K562 (cell line): ENCODE data around the gene KRTAP10-8. TPM values are rescaled to one million over a fixed set of nuclear protein-coding genes. Genes with fewer than 3 reads are reported as not detected.

ENCODE experiments used
- ATAC-seq: fragments of 200-7000 bp; cut with Tn5 transposase; 3 replicates; pipeline ENCODE4 v1.9.1; 2020; ENCODE audit warnings: moderate library complexity
- BruUV-seq: library from RNA; stranded (reverse); fragments of 400-500 nt; replicated peaks from 2 replicates; lab custom pipeline; 2021; lab: Mats Ljungman, UMichigan
- CTCF ChIA-PET: fragments of 300-600 bp; formaldehyde crosslinking; extraction: SDS; loops from one replicate; lab custom pipeline; 2021; ENCODE audit warnings: low intra/inter-chr PET ratio; lab: Yijun Ruan, JAX
- POLR2A ChIA-PET: fragments of 300-600, 350-650 bp; sonication (Branson Sonifier 250); formaldehyde crosslinking; extraction: SDS; loops from one replicate; lab custom pipeline; 2021; ENCODE audit warnings: antibody characterized with exemption, inconsistent platforms; lab: Yijun Ruan, JAX
- DNase-seq, 4 experiments: peaks; one replicate each; pipeline versions ENCODE4 v3.0.0 to v3.0.0-alpha.2; 2011 to 2018; ENCODE audit warnings: low spot score in 3 of 4, mixed read lengths in 3 of 4; ENCODE audit errors: extremely low read depth in 1 of 4
- FAIRE-seq: peaks from 2 replicates; lab custom pipeline; 2011; peaks lifted over from hg19 to GRCh38; lab: Jason Lieb, UNC
- H2AFZ ChIP-seq: 2 replicates; pipeline ENCODE4 v1.6.0; 2011; ENCODE audit warnings: low read depth, low read length, control low read depth, inconsistent platforms
- H3K27ac ChIP-seq: fragments of 200-600 bp; 3 replicates; pipeline ENCODE4 v1.8.0; 2011; ENCODE audit warnings: low read depth, mild to moderate bottlenecking, control low read depth, inconsistent platforms, low read length, moderate library complexity, mixed read lengths; ENCODE audit errors: extremely low read depth
- H3K27me3 ChIP-seq, 2 experiments: fragments of 300-600 bp in 1 of 2; 2 replicates in 1 of 2; 3 replicates in 1 of 2; pipeline versions ENCODE4 v1.6.0 to v1.8.0; 2011; ENCODE audit warnings: inconsistent platforms in 2 of 2, low read length in 2 of 2, mild to moderate bottlenecking in 1 of 2, mixed read lengths in 1 of 2, moderate library complexity in 1 of 2; ENCODE audit not compliant: control insufficient read depth in 2 of 2, insufficient read depth in 2 of 2
- H3K36me3 ChIP-seq: fragments of 300-600 bp; 3 replicates; pipeline ENCODE4 v1.8.0; 2011; ENCODE audit warnings: mild to moderate bottlenecking, low read length, inconsistent platforms; ENCODE audit not compliant: control insufficient read depth, insufficient read depth
- H3K4me1 ChIP-seq, 2 experiments: fragments of 200-600 bp in 1 of 2; replicated peaks in 1 of 2; 2 replicates in 1 of 2; 3 replicates in 1 of 2; pipeline versions ENCODE4 v1.5.1 to v1.8.0; 2011; ENCODE audit warnings: inconsistent platforms in 2 of 2, low read length in 2 of 2, mild to moderate bottlenecking in 1 of 2, mixed read lengths in 1 of 2, moderate library complexity in 1 of 2; ENCODE audit not compliant: control insufficient read depth in 2 of 2, insufficient read depth in 2 of 2
- H3K4me2 ChIP-seq: 2 replicates; pipeline ENCODE4 v1.6.1; 2011; ENCODE audit warnings: low read length, control low read depth, inconsistent platforms, mixed read lengths; ENCODE audit not compliant: insufficient read depth
- H3K4me3 ChIP-seq: fragments of 200-600 bp; sonication (generic), shearing (Covaris generic); 2 replicates; pipeline ENCODE4 v1.5.1; 2016; ENCODE audit warnings: control low read depth, inconsistent platforms
- H3K79me2 ChIP-seq: fragments of 200-600 bp; 3 replicates; pipeline ENCODE4 v1.8.0; 2011; ENCODE audit warnings: low read length, inconsistent platforms; ENCODE audit not compliant: control insufficient read depth, insufficient read depth
- H3K9ac ChIP-seq, 2 experiments: 2 replicates each; pipeline versions ENCODE4 v1.6.0 to v1.6.1; 2011; ENCODE audit warnings: low read depth in 2 of 2, low read length in 2 of 2, control low read depth in 1 of 2, inconsistent platforms in 1 of 2, mild to moderate bottlenecking in 1 of 2, mixed read lengths in 1 of 2; ENCODE audit not compliant: insufficient read depth in 1 of 2
- H3K9me1 ChIP-seq: one replicate; pipeline ENCODE4 v1.6.0; 2011; ENCODE audit warnings: inconsistent platforms, mild to moderate bottlenecking, low read length, moderate library complexity; ENCODE audit not compliant: control insufficient read depth, insufficient read depth
- H3K9me3 ChIP-seq: replicated peaks from 2 replicates; pipeline ENCODE4 v1.5.1; 2011; ENCODE audit warnings: low read depth, low read length, inconsistent platforms; ENCODE audit not compliant: control insufficient read depth, insufficient read depth
- H4K20me1 ChIP-seq: replicated peaks from 2 replicates; pipeline ENCODE4 v1.6.1; 2011; ENCODE audit warnings: low read length, inconsistent platforms, mixed read lengths; ENCODE audit not compliant: control insufficient read depth, insufficient read depth
- C11orf30 ChIP-seq: fragments of 450-650 bp; IDR thresholded peaks from 2 replicates; pipeline ENCODE4 v1.6.1; 2016; ENCODE audit warnings: low read depth, mild to moderate bottlenecking
- E2F8 ChIP-seq: fragments of 450-650 bp; IDR thresholded peaks from 2 replicates; pipeline ENCODE4 v1.7.1; 2018; ENCODE audit warnings: mild to moderate bottlenecking, low read depth; ENCODE audit not compliant: partially characterized antibody
- FOXJ2 ChIP-seq: fragments of 200-800 bp; sonication (Bioruptor generic); IDR thresholded peaks from 2 replicates; pipeline ENCODE4 v1.6.1; 2016; ENCODE audit warnings: missing genetic modification characterization, missing compliant biosample characterization
- HES1 ChIP-seq: fragments of 450-650 bp; IDR thresholded peaks from 2 replicates; pipeline ENCODE4 v1.6.1; 2016; ENCODE audit warnings: low read depth, mild to moderate bottlenecking, moderate library complexity
- JUND ChIP-seq, 2 experiments: IDR thresholded peaks; 2 replicates in 1 of 2; 3 replicates in 1 of 2; pipeline ENCODE4 v1.6.1; 2011; ENCODE audit warnings: borderline replicate concordance in 2 of 2, low read depth in 2 of 2, low read length in 2 of 2, improper control_type of control experiment in 1 of 2, missing biosample characterization in 1 of 2, missing genetic modification characterization in 1 of 2, missing genetic modification reagents in 1 of 2
- LEF1 ChIP-seq: fragments of 450-650 bp; IDR thresholded peaks from 2 replicates; pipeline ENCODE4 v1.6.1; 2016; ENCODE audit warnings: mild to moderate bottlenecking
- NFATC3 ChIP-seq: fragments of 450-650 bp; IDR thresholded peaks from 2 replicates; pipeline ENCODE4 v1.6.1; 2017; ENCODE audit warnings: mild to moderate bottlenecking
- PML ChIP-seq: IDR thresholded peaks from 2 replicates; pipeline ENCODE4 v1.6.1; 2012; ENCODE audit warnings: low read length, inconsistent platforms
- POU5F1 ChIP-seq: fragments of 150-350 bp; IDR thresholded peaks from 2 replicates; pipeline ENCODE4 v1.6.1; 2014; ENCODE audit warnings: borderline replicate concordance, low read length, low read depth, mild to moderate bottlenecking; ENCODE audit not compliant: partially characterized antibody
- SRSF7 ChIP-seq: fragments of 200-400 bp; formaldehyde crosslinking; optimal IDR thresholded peaks from 2 replicates; pipeline ENCODE3; 2017; ENCODE audit warnings: mild to moderate bottlenecking, low read depth, low read length
- ZBTB17 ChIP-seq: fragments of 450-650 bp; formaldehyde crosslinking; IDR thresholded peaks from 2 replicates; pipeline ENCODE4 v1.4.0; 2020; ENCODE audit warnings: mild to moderate bottlenecking
- ZFP1 ChIP-seq: fragments of 450-650 bp; formaldehyde crosslinking; IDR thresholded peaks from 2 replicates; pipeline ENCODE4 v1.4.0; 2020; ENCODE audit warnings: mild to moderate bottlenecking, mixed read lengths
- ZNF140 ChIP-seq: fragments of 250-450 bp; sonication (Bioruptor Pico); IDR thresholded peaks from 2 replicates; pipeline ENCODE4 v1.8.0; 2021; ENCODE audit warnings: moderate library complexity, mild to moderate bottlenecking, inconsistent platforms
- WGBS: fragments of 100-300 bp; shearing (Covaris generic); methylation state at CpG from one replicate; pipeline ENCODE4 v1.1.6; 2016; ENCODE audit warnings: low coverage, mixed read lengths; ENCODE audit not compliant: insufficient coverage; ENCODE audit errors: missing lambda C conversion rate; 5-methylcytosine and 5-hydroxymethylcytosine counted together
- in situ Hi-C: fragments of 300-500 bp; cut with MboI; formaldehyde crosslinking; loops from 4 replicates; pipeline ENCODE4 v1.15.0; 2018; ENCODE audit warnings: inconsistent platforms, mixed read lengths
- intact Hi-C: fragments of 100-400 bp; cut with micrococcal nuclease; formaldehyde crosslinking; loops from 2 replicates; pipeline ENCODE4 v1.14.2; 2022
- polyA plus RNA-seq, 8 experiments: library from polyadenylated mRNA; depleted of rRNA in 4 of 8; stranded (reverse) in 5 of 8; unstranded in 3 of 8; fragments of >200 nt; fragmentation: Nextera tagmentation in 2 of 8; fragmentation: Illumina TruSeq in 1 of 8; extraction: Ambion mirVana in 2 of 8; extraction: Trizol in 1 of 8; gene quantifications; 2 replicates each; pipeline versions ENCODE4 v1.2.1 to v1.2.3, GENCODE V29; 2011 to 2014; ENCODE audit warnings: inconsistent platforms in 1 of 8, missing spikeins in 1 of 8
- total RNA-seq, 7 experiments: library from RNA; depleted of rRNA in 6 of 7; stranded (reverse); fragments of >200 nt in 6 of 7; fragmentation: Illumina TruSeq in 2 of 7; extraction: Trizol in 2 of 7; gene quantifications; 2 replicates each; pipeline versions ENCODE4 v1.2.1 to v1.2.3, GENCODE V29; 2011 to 2021; ENCODE audit warnings: low replicate concordance in 1 of 7

The KRTAP10-8 gene
- total and polyA plus RNA-seq, 9 of the 15 experiments (the other 6 are each of a cell fraction or from before 2014, with no cell fraction given), result not detected

GRCh38 chr21:44653123-44653522, 41.2 kb downstream of the KRTAP10-8 start (continued):
- TF ChIP-seq JUND (IDR thresholded peaks at IDR 0.05; ENCODE audit: borderline replicate concordance, low read depth, low read length) (no peak), JUND (tag; IDR thresholded peaks at IDR 0.05; ENCODE audit: borderline replicate concordance, low read depth, low read length) (no peak), E2F8 (peak; percentile 60)
- TF ChIP-seq, all 486 proteins: peak for 10

- Histone ChIP-seq H4K20me1 (no peaks in the 10 kb centered on the region), H3K36me3 (no peaks in the 10 kb centered on the region), H3K9me3 (no peaks in the 10 kb centered on the region), H3K9me1 (no peaks in the 10 kb centered on the region), H3K9ac (no peak overlapping the region), H2AFZ (no peak overlapping the region), H3K4me1 (peaks cover 0 to 8% of the 10 kb centered on the region in 2 experiments; a peak in 2 of 5 replicates), H3K4me2 (no peak overlapping the region), H3K4me3 (no peak overlapping the region), H3K27me3 (peaks cover 13 to 60% of the 10 kb centered on the region in 2 experiments; a peak in 4 of 5 replicates), H3K27ac (no peak overlapping the region), H3K79me2 (no peaks in the 10 kb centered on the region)
- intact Hi-C loops, result no loop called here
- 2% methylated on average over 17 of the region's 17 CpGs for WGBS
- BruUV-seq, result no TSS peak
- no peak for FAIRE-seq
- ATAC-seq, result no peak
- in situ Hi-C loops, result no loop called here
- ChIA-PET POLR2A (interaction anchor here (0.8 to 1.2 kb wide), 2 partner anchors 10 to 89 kb away, joined by 3 read pairs; no protein-coding TSS in a partner anchor), CTCF (no interaction called here)
- DNase-seq, result no peak
- TF ChIP-seq C11orf30 (no peak), PML (no peak), ZBTB17 (CRISPR knock-in tag) (no peak), NFATC3 (no peak), HES1 (no peak), LEF1 (no peak), POU5F1 (no peak), SRSF7 (no peak), FOXJ2 (no peak), ZNF140 (CRISPR knock-in tag) (no peak), E2F8 (no peak), ZFP1 (CRISPR knock-in tag) (no peak)
These were observed 42.0 kb downstream of the KRTAP10-8 start for GRCh38 chr21:44653656-44654575.
